ENCODE measurements around the gene CCDC73. TPM values are rescaled to one million over a fixed set of nuclear protein-coding genes. Genes with fewer than 3 reads are reported as not detected.

CCDC73 gene
- total RNA-seq, 1 experiment from 2014 or later, result 0.04 TPM

DNA sequence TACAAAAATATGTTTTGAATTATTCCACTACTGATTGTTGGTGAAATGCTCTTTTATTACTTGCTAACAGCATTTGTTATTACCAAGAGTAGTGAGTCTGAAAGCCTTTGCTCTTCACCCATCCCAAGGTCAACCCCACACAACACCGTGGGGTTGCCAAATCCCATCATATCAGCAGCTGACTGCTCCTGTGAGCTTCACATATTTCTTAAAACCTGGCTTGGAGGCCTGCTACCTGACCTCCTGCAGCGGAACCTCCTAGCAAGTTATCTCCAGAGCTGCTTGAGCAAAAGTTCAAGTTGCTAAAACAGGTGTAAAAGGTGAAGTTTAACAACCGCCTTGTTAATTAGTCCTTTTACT lies 230.9 kb downstream of the CCDC73 start:
- H3K27ac ChIP-seq (ENCODE audit: low read length), result no peak overlapping the region
- no peaks in the 10 kb centered on the region for H3K79me2 ChIP-seq (ENCODE audit: low read length)
- H3K9me3 ChIP-seq (ENCODE audit: low read length), result no peaks in the 10 kb centered on the region
- intact Hi-C loops (cut with micrococcal nuclease), result no loop called here
- ChIA-PET CTCF (no interaction called here), POLR2A (ENCODE audit: unreplicated experiment) (no interaction called here)
- H3F3A ChIP-seq (ENCODE audit: low read length, unreplicated experiment), result no peaks in the 10 kb centered on the region
- no peak overlapping the region for H3K4me3 ChIP-seq (ENCODE audit: low read length)
- DNase-seq, result no peak
- H3K36me3 ChIP-seq (ENCODE audit: low read depth, low read length), result no peaks in the 10 kb centered on the region
- H3K4me1 ChIP-seq (ENCODE audit: insufficient read depth, low read length), result no peaks in the 10 kb centered on the region
- ATAC-seq, result no peak
- no peaks in the 10 kb centered on the region for H3K27me3 ChIP-seq (ENCODE audit: low read length)
- H3K9me2 ChIP-seq (replicated peaks; ENCODE audit: low read length), result no peaks in the 10 kb centered on the region
- no peak overlapping the region for H2AFZ ChIP-seq (ENCODE audit: low read length)
- no peaks in the 10 kb centered on the region for H4K20me1 ChIP-seq (ENCODE audit: low read length)
- no peak for TF ChIP-seq EZH2phosphoT487 (IDR thresholded peaks at IDR 0.05; ENCODE audit: borderline replicate concordance, low read length)
- TF ChIP-seq CTCF (conservative IDR thresholded peaks at IDR 0.05; ENCODE audit: low read depth, low read length), result no peak
- no TSS peak for BruUV-seq (replicated peaks)
- no peak overlapping the region for H3K4me2 ChIP-seq (ENCODE audit: low read length)
- H3K9ac ChIP-seq (ENCODE audit: low read length), result no peak overlapping the region

DNA sequence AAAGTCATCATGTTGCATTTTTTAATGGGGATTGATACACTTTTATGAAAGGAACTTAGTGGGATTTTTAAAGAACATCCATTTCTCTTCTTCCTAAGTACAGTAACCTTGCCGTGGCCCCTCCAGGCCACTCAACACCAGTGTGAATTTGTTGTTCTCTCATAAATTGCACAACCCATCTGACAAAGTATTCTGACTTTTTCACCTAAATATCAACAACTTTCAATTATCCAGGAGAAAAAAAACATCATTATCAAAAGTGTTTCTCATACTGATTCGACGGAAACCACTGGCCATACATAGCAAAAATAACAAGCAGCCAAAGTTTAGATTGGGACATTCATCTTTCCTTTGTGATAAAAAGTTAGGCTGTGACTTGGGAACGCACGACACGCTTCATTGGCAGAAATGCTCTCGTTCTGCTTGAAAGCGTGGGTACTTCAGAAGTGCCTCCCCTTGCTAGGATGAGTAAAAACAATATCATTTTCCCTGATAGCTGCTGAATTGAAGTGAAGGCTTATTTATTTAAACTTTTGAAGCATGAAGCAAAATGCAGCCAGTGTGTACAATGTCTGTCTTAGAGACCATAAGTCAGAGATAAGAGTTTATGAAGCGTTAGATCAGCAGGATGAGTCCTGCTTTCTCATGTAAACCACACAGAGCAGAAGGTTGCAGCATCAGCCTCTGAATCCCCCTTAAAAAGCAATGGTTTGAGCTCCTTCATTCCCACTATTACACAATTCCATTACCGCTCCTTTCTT lies 231.4 kb downstream of the CCDC73 start:
- ATAC-seq, result no peak
- no peaks in the 10 kb centered on the region for H3F3A ChIP-seq (ENCODE audit: low read length, unreplicated experiment)
- H3K79me2 ChIP-seq (ENCODE audit: low read length), result no peaks in the 10 kb centered on the region
- H3K9me2 ChIP-seq (replicated peaks; ENCODE audit: low read length), result no peaks in the 10 kb centered on the region
- H3K4me3 ChIP-seq (ENCODE audit: low read length), result no peak overlapping the region
- no peak overlapping the region for H3K9ac ChIP-seq (ENCODE audit: low read length)
- ChIA-PET CTCF (no interaction called here), POLR2A (ENCODE audit: unreplicated experiment) (no interaction called here)
- no peak overlapping the region for H2AFZ ChIP-seq (ENCODE audit: low read length)
- H3K4me1 ChIP-seq (ENCODE audit: insufficient read depth, low read length), result no peaks in the 10 kb centered on the region
- BruUV-seq (replicated peaks), result no TSS peak
- no peaks in the 10 kb centered on the region for H4K20me1 ChIP-seq (ENCODE audit: low read length)
- no peak overlapping the region for H3K4me2 ChIP-seq (ENCODE audit: low read length)
- intact Hi-C loops (cut with micrococcal nuclease), result loop anchor here (1.0 kb wide), 3 partner anchors 115 to 240 kb away; no protein-coding TSS in a partner anchor
- DNase-seq, result no peak
- TF ChIP-seq EZH2phosphoT487 (IDR thresholded peaks at IDR 0.05; ENCODE audit: borderline replicate concordance, low read length), result no peak
- no peak for TF ChIP-seq EZH2 (IDR thresholded peaks at IDR 0.05; ENCODE audit: low read length, unreplicated experiment)
- no peak for TF ChIP-seq CTCF (conservative IDR thresholded peaks at IDR 0.05; ENCODE audit: low read depth, low read length)
- no peak overlapping the region for H3K27ac ChIP-seq (ENCODE audit: low read length)
- no peaks in the 10 kb centered on the region for H3K27me3 ChIP-seq (ENCODE audit: low read length)
- H3K9me3 ChIP-seq (ENCODE audit: low read length), result no peaks in the 10 kb centered on the region
- H3K36me3 ChIP-seq (ENCODE audit: low read depth, low read length), result no peaks in the 10 kb centered on the region

DNA sequence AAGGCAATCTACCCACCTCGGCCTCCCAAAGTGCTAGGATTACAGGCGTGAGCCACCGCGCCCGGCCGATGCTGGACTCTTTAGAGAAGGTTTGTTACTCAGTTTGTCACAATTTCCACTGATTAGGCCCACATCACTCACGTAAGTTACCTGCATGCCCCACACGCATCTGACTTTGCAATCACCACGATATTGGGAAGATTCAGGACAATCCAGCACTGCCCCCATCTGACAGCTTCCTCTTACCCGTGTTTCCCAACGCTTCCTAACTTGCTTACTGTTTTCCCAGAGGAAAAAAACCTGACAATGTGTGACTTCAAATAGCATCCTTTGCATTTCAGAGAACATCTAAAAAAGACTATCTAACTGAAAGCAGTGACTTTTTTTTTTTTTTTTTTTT lies 232.6 kb downstream of the CCDC73 start:
- no peak overlapping the region for H3K4me3 ChIP-seq (ENCODE audit: low read length)
- no peaks in the 10 kb centered on the region for H3K9me3 ChIP-seq (ENCODE audit: low read length)
- POLR2A ChIA-PET (ENCODE audit: unreplicated experiment), result no interaction called here
- H2AFZ ChIP-seq (ENCODE audit: low read length), result no peak overlapping the region
- no peak overlapping the region for H3K4me2 ChIP-seq (ENCODE audit: low read length)
- no peaks in the 10 kb centered on the region for H3K36me3 ChIP-seq (ENCODE audit: low read depth, low read length)
- no peak overlapping the region for H3K9ac ChIP-seq (ENCODE audit: low read length)
- H3K9me2 ChIP-seq (replicated peaks; ENCODE audit: low read length), result no peaks in the 10 kb centered on the region
- H3K27ac ChIP-seq (ENCODE audit: low read length), result no peak overlapping the region
- intact Hi-C loops (cut with micrococcal nuclease), result loop anchor here (1.0 kb wide), 3 partner anchors 114 to 239 kb away; no protein-coding TSS in a partner anchor
- no peaks in the 10 kb centered on the region for H4K20me1 ChIP-seq (ENCODE audit: low read length)
- no peaks in the 10 kb centered on the region for H3K79me2 ChIP-seq (ENCODE audit: low read length)
- ATAC-seq (peak; percentile 48; the same call in 1 of the 2 replicates), DNase-seq (peak; percentile 23)
- no peaks in the 10 kb centered on the region for H3F3A ChIP-seq (ENCODE audit: low read length, unreplicated experiment)
- H3K4me1 ChIP-seq (ENCODE audit: insufficient read depth, low read length), result no peaks in the 10 kb centered on the region
- H3K27me3 ChIP-seq (ENCODE audit: low read length), result no peaks in the 10 kb centered on the region
- CTCF ChIA-PET, result interaction anchor here (0.7 kb wide), 1 partner anchor 48 kb away, joined by 9 read pairs; no protein-coding TSS in a partner anchor
- BruUV-seq (replicated peaks), result no TSS peak
- TF ChIP-seq EZH2phosphoT487 (IDR thresholded peaks at IDR 0.05; ENCODE audit: borderline replicate concordance, low read length), result no peak
- peak; percentile 33; the same call in 1 of the 2 replicates for TF ChIP-seq CTCF (conservative IDR thresholded peaks at IDR 0.05; ENCODE audit: low read depth, low read length)
- TF ChIP-seq EZH2 (IDR thresholded peaks at IDR 0.05; ENCODE audit: low read length, unreplicated experiment), result no peak
